ENCODE data around the gene CDC42BPA.

- TF ChIP-seq, protein P1, sequence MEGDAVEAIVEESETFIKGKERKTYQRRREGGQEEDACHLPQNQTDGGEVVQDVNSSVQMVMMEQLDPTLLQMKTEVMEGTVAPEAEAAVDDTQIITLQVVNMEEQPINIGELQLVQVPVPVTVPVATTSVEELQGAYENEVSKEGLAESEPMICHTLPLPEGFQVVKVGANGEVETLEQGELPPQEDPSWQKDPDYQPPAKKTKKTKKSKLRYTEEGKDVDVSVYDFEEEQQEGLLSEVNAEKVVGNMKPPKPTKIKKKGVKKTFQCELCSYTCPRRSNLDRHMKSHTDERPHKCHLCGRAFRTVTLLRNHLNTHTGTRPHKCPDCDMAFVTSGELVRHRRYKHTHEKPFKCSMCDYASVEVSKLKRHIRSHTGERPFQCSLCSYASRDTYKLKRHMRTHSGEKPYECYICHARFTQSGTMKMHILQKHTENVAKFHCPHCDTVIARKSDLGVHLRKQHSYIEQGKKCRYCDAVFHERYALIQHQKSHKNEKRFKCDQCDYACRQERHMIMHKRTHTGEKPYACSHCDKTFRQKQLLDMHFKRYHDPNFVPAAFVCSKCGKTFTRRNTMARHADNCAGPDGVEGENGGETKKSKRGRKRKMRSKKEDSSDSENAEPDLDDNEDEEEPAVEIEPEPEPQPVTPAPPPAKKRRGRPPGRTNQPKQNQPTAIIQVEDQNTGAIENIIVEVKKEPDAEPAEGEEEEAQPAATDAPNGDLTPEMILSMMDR (IDR thresholded peaks at IDR 0.05): no peak
- TF ChIP-seq POLR2AphosphoS5 (IDR thresholded peaks at IDR 0.05): no peak
Observed at GRCh38 chr1:227134686-227135314, 183.5 kb downstream of the CDC42BPA start.
